K562 (cell line): Measurements from ENCODE around the gene LTBP1. TPM values are rescaled to one million over a fixed set of nuclear protein-coding genes. Genes with fewer than 3 reads are reported as not detected.

Experiments
- GABPA ChIP-seq: fragments of 200-800 bp; sonication (Bioruptor generic); conservative IDR thresholded peaks from 2 replicates; pipeline ENCODE4 v1.6.1; 2016; ENCODE audit warnings: low read depth, missing genetic modification characterization, missing compliant biosample characterization
- LCOR ChIP-seq: sonication (generic); formaldehyde crosslinking; IDR thresholded peaks from 2 replicates; pipeline ENCODE4 v1.8.0; 2022; ENCODE audit warnings: mild to moderate bottlenecking, missing genetic modification reagents
- ZFP1 ChIP-seq: fragments of 450-650 bp; formaldehyde crosslinking; IDR thresholded peaks from 2 replicates; pipeline ENCODE4 v1.4.0; 2020; ENCODE audit warnings: mild to moderate bottlenecking, mixed read lengths
- polyA plus RNA-seq, 8 experiments: library from polyadenylated mRNA; depleted of rRNA in 4 of 8; stranded (reverse) in 5 of 8; unstranded in 3 of 8; fragments of >200 nt; fragmentation: Nextera tagmentation in 2 of 8; fragmentation: Illumina TruSeq in 1 of 8; extraction: Ambion mirVana in 2 of 8; extraction: Trizol in 1 of 8; gene quantifications; 2 replicates each; pipeline versions ENCODE4 v1.2.1 to v1.2.3, GENCODE V29; 2011 to 2014; ENCODE audit warnings: inconsistent platforms in 1 of 8, missing spikeins in 1 of 8
- total RNA-seq, 7 experiments: library from RNA; depleted of rRNA in 6 of 7; stranded (reverse); fragments of >200 nt in 6 of 7; fragmentation: Illumina TruSeq in 2 of 7; extraction: Trizol in 2 of 7; gene quantifications; 2 replicates each; pipeline versions ENCODE4 v1.2.1 to v1.2.3, GENCODE V29; 2011 to 2021; ENCODE audit warnings: low replicate concordance in 1 of 7
- TF ChIP-seq, protein P1 (sequence below): fragments of 450-650 bp; IDR thresholded peaks from 2 replicates; pipeline ENCODE4 v1.6.1; 2016; ENCODE audit warnings: low read depth
- TF ChIP-seq, protein P2 (sequence below): fragments of 450-650 bp; conservative IDR thresholded peaks from 2 replicates; pipeline ENCODE4 v1.6.1; 2016; ENCODE audit warnings: missing genetic modification characterization, low read depth, mild to moderate bottlenecking, missing compliant biosample characterization, moderate library complexity

Gene LTBP1
- total and polyA plus RNA-seq, 9 of the 15 experiments (the other 6 are each of a cell fraction or from before 2014, with no cell fraction given), result 3.6 to 16.4 (median 8.5) TPM

DNA sequence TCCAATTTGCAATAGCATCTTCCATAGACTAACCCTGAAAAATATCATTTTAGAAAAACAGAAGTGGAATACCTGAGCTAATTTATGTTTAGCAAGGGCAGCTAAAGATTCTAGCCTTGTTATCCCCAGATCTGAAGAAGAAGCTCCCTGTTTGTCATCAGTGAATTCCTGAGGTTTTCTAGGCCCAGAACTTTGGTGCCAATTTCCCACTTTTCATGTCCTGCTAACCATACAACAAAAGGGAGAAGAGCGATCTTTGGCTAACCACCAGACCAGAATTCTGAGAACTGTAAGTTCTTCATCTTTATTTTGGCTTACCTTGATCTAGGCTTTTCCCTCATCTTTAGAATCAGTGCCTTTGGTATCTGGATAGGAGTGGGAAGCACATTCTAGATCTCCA lies 478.4 kb downstream of the LTBP1 start (continued):
- TF ChIP-seq, protein P1, sequence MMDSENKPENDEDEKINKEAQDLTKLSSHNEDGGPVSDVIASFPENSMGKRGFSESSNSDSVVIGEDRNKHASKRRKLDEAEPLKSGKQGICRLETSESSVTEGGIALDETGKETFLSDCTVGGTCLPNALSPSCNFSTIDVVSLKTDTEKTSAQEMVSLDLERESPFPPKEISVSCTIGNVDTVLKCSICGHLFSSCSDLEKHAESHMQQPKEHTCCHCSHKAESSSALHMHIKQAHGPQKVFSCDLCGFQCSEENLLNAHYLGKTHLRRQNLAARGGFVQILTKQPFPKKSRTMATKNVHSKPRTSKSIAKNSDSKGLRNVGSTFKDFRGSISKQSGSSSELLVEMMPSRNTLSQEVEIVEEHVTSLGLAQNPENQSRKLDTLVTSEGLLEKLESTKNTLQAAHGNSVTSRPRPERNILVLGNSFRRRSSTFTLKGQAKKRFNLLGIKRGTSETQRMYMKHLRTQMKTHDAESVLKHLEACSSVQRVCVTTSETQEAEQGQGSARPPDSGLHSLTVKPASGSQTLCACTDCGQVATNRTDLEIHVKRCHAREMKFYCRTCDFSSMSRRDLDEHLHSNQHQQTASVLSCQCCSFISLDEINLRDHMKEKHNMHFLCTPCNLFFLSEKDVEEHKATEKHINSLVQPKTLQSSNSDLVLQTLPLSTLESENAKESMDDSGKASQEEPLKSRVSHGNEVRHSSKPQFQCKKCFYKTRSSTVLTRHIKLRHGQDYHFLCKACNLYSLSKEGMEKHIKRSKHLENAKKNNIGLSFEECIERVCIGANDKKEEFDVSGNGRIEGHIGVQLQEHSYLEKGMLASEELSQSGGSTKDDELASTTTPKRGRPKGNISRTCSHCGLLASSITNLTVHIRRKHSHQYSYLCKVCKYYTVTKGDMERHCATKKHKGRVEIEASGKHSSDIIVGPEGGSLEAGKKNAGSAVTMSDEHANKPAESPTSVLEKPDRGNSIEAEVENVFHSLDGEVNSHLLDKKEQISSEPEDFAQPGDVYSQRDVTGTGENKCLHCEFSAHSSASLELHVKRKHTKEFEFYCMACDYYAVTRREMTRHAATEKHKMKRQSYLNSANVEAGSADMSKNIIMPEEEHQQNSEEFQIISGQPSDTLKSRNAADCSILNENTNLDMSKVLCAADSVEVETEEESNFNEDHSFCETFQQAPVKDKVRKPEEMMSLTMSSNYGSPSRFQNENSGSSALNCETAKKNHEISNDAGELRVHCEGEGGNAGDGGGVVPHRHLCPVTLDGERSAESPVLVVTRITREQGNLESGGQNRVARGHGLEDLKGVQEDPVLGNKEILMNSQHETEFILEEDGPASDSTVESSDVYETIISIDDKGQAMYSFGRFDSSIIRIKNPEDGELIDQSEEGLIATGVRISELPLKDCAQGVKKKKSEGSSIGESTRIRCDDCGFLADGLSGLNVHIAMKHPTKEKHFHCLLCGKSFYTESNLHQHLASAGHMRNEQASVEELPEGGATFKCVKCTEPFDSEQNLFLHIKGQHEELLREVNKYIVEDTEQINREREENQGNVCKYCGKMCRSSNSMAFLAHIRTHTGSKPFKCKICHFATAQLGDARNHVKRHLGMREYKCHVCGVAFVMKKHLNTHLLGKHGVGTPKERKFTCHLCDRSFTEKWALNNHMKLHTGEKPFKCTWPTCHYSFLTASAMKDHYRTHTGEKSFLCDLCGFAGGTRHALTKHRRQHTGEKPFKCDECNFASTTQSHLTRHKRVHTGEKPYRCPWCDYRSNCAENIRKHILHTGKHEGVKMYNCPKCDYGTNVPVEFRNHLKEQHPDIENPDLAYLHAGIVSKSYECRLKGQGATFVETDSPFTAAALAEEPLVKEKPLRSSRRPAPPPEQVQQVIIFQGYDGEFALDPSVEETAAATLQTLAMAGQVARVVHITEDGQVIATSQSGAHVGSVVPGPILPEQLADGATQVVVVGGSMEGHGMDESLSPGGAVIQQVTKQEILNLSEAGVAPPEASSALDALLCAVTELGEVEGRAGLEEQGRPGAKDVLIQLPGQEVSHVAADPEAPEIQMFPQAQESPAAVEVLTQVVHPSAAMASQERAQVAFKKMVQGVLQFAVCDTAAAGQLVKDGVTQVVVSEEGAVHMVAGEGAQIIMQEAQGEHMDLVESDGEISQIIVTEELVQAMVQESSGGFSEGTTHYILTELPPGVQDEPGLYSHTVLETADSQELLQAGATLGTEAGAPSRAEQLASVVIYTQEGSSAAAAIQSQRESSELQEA, result no peak
- TF ChIP-seq, protein P2, sequence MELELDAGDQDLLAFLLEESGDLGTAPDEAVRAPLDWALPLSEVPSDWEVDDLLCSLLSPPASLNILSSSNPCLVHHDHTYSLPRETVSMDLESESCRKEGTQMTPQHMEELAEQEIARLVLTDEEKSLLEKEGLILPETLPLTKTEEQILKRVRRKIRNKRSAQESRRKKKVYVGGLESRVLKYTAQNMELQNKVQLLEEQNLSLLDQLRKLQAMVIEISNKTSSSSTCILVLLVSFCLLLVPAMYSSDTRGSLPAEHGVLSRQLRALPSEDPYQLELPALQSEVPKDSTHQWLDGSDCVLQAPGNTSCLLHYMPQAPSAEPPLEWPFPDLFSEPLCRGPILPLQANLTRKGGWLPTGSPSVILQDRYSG, result no peak
- no peak for TF ChIP-seq LCOR
- TF ChIP-seq GABPA, result no peak
- no peak for TF ChIP-seq ZFP1 (CRISPR knock-in tag)
- TF ChIP-seq, all 486 proteins: peak for 0
